Nephron (organoid): ENCODE data around the gene GRAMD2A.
A peak's percentile ranks its signal among the peaks of the same experiment; 100 is the strongest.

ENCODE experiments used
- H3K27ac Mint-ChIP-seq, 3 experiments: 2 replicates each; pipeline ENCODE4 v1.8.0; 2020; ENCODE audit warnings: mixed read lengths in 3 of 3, mild to moderate bottlenecking in 2 of 3, moderate library complexity in 1 of 3
- H3K27me3 Mint-ChIP-seq: 2 replicates; pipeline ENCODE4 v1.8.0; 2021; ENCODE audit warnings: low read depth, mild to moderate bottlenecking, moderate library complexity, mixed read lengths
- H3K36me3 Mint-ChIP-seq: 2 replicates; pipeline ENCODE4 v1.8.0; 2020; ENCODE audit warnings: low read depth, mixed read lengths
- H3K4me1 Mint-ChIP-seq: 2 replicates; pipeline ENCODE4 v1.8.0; 2020; ENCODE audit warnings: mixed read lengths
- H3K4me3 Mint-ChIP-seq, 3 experiments: 2 replicates each; pipeline ENCODE4 v1.8.0; 2020; ENCODE audit warnings: mild to moderate bottlenecking in 3 of 3, mixed read lengths in 3 of 3, moderate library complexity in 2 of 3
- H3K9me3 Mint-ChIP-seq: 2 replicates; pipeline ENCODE4 v1.8.0; 2020; ENCODE audit warnings: mixed read lengths
- CTCF ChIP-seq, 3 experiments: fragments of 200-600 bp; sonication (generic); IDR thresholded peaks; one replicate each; pipeline ENCODE4 v1.5.0; 2021; ENCODE audit warnings: antibody characterized with exemption in 3 of 3; ENCODE audit not compliant: unreplicated experiment in 3 of 3

GRAMD2A gene

GRCh38 chr15:72199205-72199515 is 1.6 kb upstream of the GRAMD2A start:
- H3K4me3 Mint-ChIP-seq = no peak overlapping the region
- H3K36me3 Mint-ChIP-seq = peaks cover 49% of the 10 kb centered on the region
- no peak overlapping the region for H3K27ac Mint-ChIP-seq
- peaks cover 44% of the 10 kb centered on the region for H3K4me1 Mint-ChIP-seq
- H3K27me3 Mint-ChIP-seq = peaks cover 35% of the 10 kb centered on the region
- no peak for TF ChIP-seq CTCF (IDR thresholded peaks at IDR 0.05; ENCODE audit: unreplicated experiment in 3 of 3)
- H3K9me3 Mint-ChIP-seq = no peaks in the 10 kb centered on the region

DNA sequence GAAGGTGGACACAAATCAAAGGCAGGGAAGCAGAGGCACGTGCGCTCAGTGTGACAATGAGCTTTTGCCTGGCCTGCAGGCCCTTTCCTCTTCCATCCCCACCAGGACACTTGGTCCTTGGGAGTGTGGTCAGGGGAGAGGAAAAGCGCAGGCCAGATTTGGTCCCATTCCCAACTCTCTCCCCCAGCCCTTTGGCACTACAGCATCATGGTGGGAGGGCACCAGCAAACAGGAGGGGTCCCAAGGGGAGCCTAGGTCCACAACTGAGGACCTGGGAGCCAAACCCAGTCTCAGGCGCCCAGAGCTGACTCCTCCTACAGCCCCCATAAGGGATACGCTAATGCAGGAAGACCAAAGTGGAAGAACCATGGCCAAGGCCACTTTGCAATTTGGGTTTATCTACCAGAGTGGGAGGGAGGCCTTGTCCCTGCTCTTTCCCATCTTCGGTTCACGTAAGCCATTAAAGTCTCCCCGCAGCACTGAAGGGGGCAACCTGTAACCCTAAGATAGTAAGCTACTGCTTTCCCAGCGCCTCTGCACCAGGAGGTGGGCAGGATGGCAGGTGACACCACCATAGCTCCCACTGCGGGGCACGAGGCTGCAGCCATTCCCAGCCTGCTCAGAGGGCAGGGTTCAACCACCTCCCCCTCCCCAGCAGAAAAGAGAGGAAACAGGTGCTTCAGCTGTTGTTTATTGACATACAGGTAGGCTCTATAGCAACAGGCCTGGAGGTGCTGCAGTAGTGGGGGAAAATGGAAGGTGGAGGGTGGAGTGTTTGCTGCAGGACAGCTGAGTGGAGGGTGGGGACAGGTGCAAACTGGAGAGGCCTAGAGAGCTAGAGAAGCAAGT is 993 bp upstream of the GRAMD2A start:
- H3K27me3 Mint-ChIP-seq = peaks cover 40% of the 10 kb centered on the region
- H3K36me3 Mint-ChIP-seq = peaks cover 44% of the 10 kb centered on the region
- H3K4me3 Mint-ChIP-seq = peak overlapping the region in 2 of 3 experiments; percentile 73 to 83
- H3K4me1 Mint-ChIP-seq = peaks cover 43% of the 10 kb centered on the region
- H3K9me3 Mint-ChIP-seq = no peaks in the 10 kb centered on the region
- no peak overlapping the region for H3K27ac Mint-ChIP-seq
- TF ChIP-seq CTCF (IDR thresholded peaks at IDR 0.05; ENCODE audit: unreplicated experiment in 3 of 3) = no peak

GRCh38 chr15:72197041-72197459 is 537 bp downstream of the GRAMD2A start:
- H3K36me3 Mint-ChIP-seq = peaks cover 31% of the 10 kb centered on the region

GRCh38 chr15:72196409-72197040 is 1.1 kb downstream of the GRAMD2A start:
- Mint-ChIP-seq H3K27ac (no peak overlapping the region), H3K27me3 (peaks cover 52% of the 10 kb centered on the region), H3K4me3 (peak overlapping the region; percentile 69 to 75 (median 70)), H3K9me3 (no peaks in the 10 kb centered on the region), H3K4me1 (peaks cover 32% of the 10 kb centered on the region), H3K36me3 (peaks cover 31% of the 10 kb centered on the region)
- TF ChIP-seq CTCF (IDR thresholded peaks at IDR 0.05; ENCODE audit: unreplicated experiment in 3 of 3) = no peak

More at GRCh38 chr15:72197041-72197459, 537 bp downstream of the GRAMD2A start:
- no peaks in the 10 kb centered on the region for H3K9me3 Mint-ChIP-seq
- H3K4me3 Mint-ChIP-seq = peak overlapping the region; percentile 76 to 85 (median 80)
- no peak overlapping the region for H3K27ac Mint-ChIP-seq
- no peak for TF ChIP-seq CTCF (IDR thresholded peaks at IDR 0.05; ENCODE audit: unreplicated experiment in 3 of 3)
- peaks cover 34% of the 10 kb centered on the region for H3K4me1 Mint-ChIP-seq
- H3K27me3 Mint-ChIP-seq = peaks cover 52% of the 10 kb centered on the region

- H3K9me3 Mint-ChIP-seq = no peaks in the 10 kb centered on the region
- H3K27ac Mint-ChIP-seq = no peak overlapping the region
- peaks cover 58% of the 10 kb centered on the region for H3K27me3 Mint-ChIP-seq
- H3K4me3 Mint-ChIP-seq = peak overlapping the region in 1 of 3 experiments; percentile 61
- H3K36me3 Mint-ChIP-seq = peaks cover 20% of the 10 kb centered on the region
- H3K4me1 Mint-ChIP-seq = peaks cover 20% of the 10 kb centered on the region
- TF ChIP-seq CTCF (IDR thresholded peaks at IDR 0.05; ENCODE audit: unreplicated experiment in 3 of 3) = no peak
Measured at GRCh38 chr15:72195101-72195511, 2.5 kb downstream of the GRAMD2A start.
